ENCODE results near the gene RNF38.

GRCh38 chr9:36320466-36320865, 79.6 kb downstream of the RNF38 start:
- no peak for TF ChIP-seq CTCF (conservative IDR thresholded peaks at IDR 0.05 in 1 of 2, IDR thresholded peaks at IDR 0.05 in 1 of 2; ENCODE audit: extremely low read depth in 1 of 2, insufficient read depth in 1 of 2, low read depth in 1 of 2, low read length in 2 of 2)
- TF ChIP-seq EZH2 (IDR thresholded peaks at IDR 0.05; ENCODE audit: borderline replicate concordance, low read length) = no peak

All from mammary epithelial cell (primary cell).